Measurements from ENCODE around the gene MOBP.

DNA sequence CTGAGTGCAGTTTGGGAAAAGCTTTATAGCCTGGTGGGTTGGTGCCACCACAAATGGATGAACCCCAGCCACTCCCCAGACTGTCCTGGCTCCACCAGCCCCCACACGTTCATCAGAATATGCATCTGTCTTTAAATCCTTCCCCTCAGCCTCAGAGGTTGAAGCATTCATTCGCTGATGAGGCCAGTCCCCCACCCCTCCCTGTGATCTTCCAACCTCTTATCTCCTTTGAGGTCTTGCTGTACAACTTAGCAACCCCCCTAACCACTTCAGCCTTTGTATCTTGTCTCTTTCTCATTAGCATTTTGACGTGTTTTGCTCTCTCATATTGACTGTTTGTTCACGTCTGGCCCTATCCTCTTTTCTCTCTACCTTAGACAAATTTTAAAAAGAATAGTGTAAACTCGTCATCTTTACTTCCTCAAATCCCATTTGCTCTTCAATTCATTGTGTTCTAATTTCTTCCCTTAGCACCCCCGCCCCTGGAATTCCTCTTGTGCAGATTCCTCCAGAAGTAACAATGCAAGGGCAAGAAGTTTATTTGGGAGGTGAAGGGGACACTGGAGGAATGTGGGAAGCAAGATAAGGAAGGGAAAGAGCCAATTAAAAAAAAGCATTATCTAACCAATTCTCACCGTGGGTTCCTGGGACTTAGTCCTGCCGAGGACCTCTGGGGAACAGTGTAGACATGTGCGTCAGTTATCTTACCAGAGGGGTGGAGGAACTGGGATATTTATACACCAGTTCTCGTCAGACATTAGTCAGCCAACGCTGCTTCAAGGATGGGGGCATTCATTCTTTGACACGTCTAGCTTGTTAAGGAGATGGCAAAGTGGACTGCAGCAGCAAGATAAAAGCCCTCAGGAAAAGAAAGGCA is 38.6 kb downstream of the MOBP start:
- TF ChIP-seq CTCF (IDR thresholded peaks at IDR 0.05), result no peak
- TF ChIP-seq POLR2A (IDR thresholded peaks at IDR 0.05), result no peak
- no peak for TF ChIP-seq EP300 (IDR thresholded peaks at IDR 0.05)
